GM23338 (cell line): ENCODE measurements around the gene NCR3LG1. TPM values are rescaled to one million over a fixed set of nuclear protein-coding genes. Genes with fewer than 3 reads are reported as not detected.

ENCODE experiments used
- ATAC-seq: fragments of 200-7000 bp; cut with Tn5 transposase; 3 replicates; pipeline ENCODE4 v1.9.1; 2020
- DNase-seq: peaks from one replicate; pipeline ENCODE4 v3.0.0-alpha.2; 2015; ENCODE audit warnings: low spot score
- H2AFZ ChIP-seq: fragments of 200-600 bp; sonication (generic); 2 replicates; pipeline ENCODE4 v1.8.0; 2016; ENCODE audit warnings: antibody characterized with exemption, mild to moderate bottlenecking, moderate library complexity
- H3F3A ChIP-seq: fragments of 200-600 bp; sonication (generic); replicated peaks from 2 replicates; pipeline ENCODE4 v1.8.0; 2017; ENCODE audit warnings: antibody characterized with exemption, mixed run types, low read depth
- H3K27ac ChIP-seq: fragments of 200-600 bp; sonication (generic); 2 replicates; pipeline ENCODE4 v1.6.1; 2016; ENCODE audit warnings: low read depth
- H3K27me3 ChIP-seq: fragments of 200-600 bp; sonication (generic); 2 replicates; pipeline ENCODE4 v1.8.0; 2016; ENCODE audit warnings: mild to moderate bottlenecking, mixed run types, moderate library complexity; ENCODE audit not compliant: insufficient read depth
- H3K36me3 ChIP-seq: fragments of 200-600 bp; sonication (generic); 2 replicates; pipeline ENCODE4 v1.8.0; 2016; ENCODE audit warnings: mild to moderate bottlenecking; ENCODE audit not compliant: insufficient read depth
- H3K4me1 ChIP-seq: fragments of 200-600 bp; sonication (generic); 2 replicates; pipeline ENCODE4 v1.8.0; 2016; ENCODE audit warnings: mild to moderate bottlenecking, moderate library complexity; ENCODE audit not compliant: insufficient read depth
- H3K4me2 ChIP-seq: fragments of 200-600 bp; sonication (generic); 2 replicates; pipeline ENCODE4 v1.7.1; 2017; ENCODE audit warnings: mixed run types
- H3K4me3 ChIP-seq: fragments of 200-600 bp; sonication (generic); 2 replicates; pipeline ENCODE4 v1.6.1; 2016; ENCODE audit warnings: mixed run types
- H3K79me2 ChIP-seq: fragments of 200-600 bp; sonication (generic); replicated peaks from 2 replicates; pipeline ENCODE4 v1.8.0; 2017; ENCODE audit warnings: mild to moderate bottlenecking; ENCODE audit not compliant: insufficient read depth
- H3K9me2 ChIP-seq: fragments of 200-600 bp; sonication (generic); 2 replicates; pipeline ENCODE4 v1.8.0; 2017; ENCODE audit not compliant: insufficient read depth
- H4K20me1 ChIP-seq: fragments of 200-600 bp; sonication (generic); replicated peaks from 2 replicates; pipeline ENCODE4 v1.8.0; 2017; ENCODE audit warnings: mild to moderate bottlenecking; ENCODE audit not compliant: insufficient read depth
- H3K27ac Mint-ChIP-seq: 2 replicates; pipeline ENCODE4 v1.8.0; 2020; ENCODE audit warnings: inconsistent platforms, mild to moderate bottlenecking, moderate library complexity, mixed read lengths
- H3K27me3 Mint-ChIP-seq: 3 replicates; pipeline ENCODE4 v1.8.0; 2022; ENCODE audit warnings: low read depth, mild to moderate bottlenecking, moderate library complexity, mixed read lengths, inconsistent platforms; ENCODE audit not compliant: insufficient read depth, poor library complexity
- H3K36me3 Mint-ChIP-seq: 3 replicates; pipeline ENCODE4 v1.8.0; 2021; ENCODE audit warnings: low read depth, mild to moderate bottlenecking, inconsistent platforms, moderate library complexity, mixed read lengths
- H3K4me1 Mint-ChIP-seq: 3 replicates; pipeline ENCODE4 v1.8.0; 2020; ENCODE audit warnings: mild to moderate bottlenecking, inconsistent platforms, mixed read lengths
- H3K4me3 Mint-ChIP-seq: 3 replicates; pipeline ENCODE4 v1.8.0; 2021; ENCODE audit warnings: moderate library complexity, mild to moderate bottlenecking, inconsistent platforms, mixed read lengths
- H3K9me3 Mint-ChIP-seq: 3 replicates; pipeline ENCODE4 v1.8.0; 2020; ENCODE audit warnings: moderate library complexity, mild to moderate bottlenecking, inconsistent platforms, mixed read lengths
- CREB1 ChIP-seq: fragments of 250-450 bp; sonication (Bioruptor Pico); IDR thresholded peaks from 2 replicates; pipeline ENCODE4 v1.5.0; 2020; ENCODE audit warnings: low read depth, mild to moderate bottlenecking, moderate library complexity
- EZH2 ChIP-seq: fragments of 200-600 bp; sonication (generic); IDR thresholded peaks from one replicate; pipeline ENCODE4 v1.8.0; 2017; ENCODE audit warnings: antibody characterized with exemption, mild to moderate bottlenecking, low read depth; ENCODE audit not compliant: unreplicated experiment
- EZH2phosphoT487 ChIP-seq: fragments of 200-600 bp; sonication (generic); IDR thresholded peaks from one replicate; pipeline ENCODE4 v1.8.1; 2018; ENCODE audit warnings: antibody characterized with exemption; ENCODE audit not compliant: unreplicated experiment
- JUNB ChIP-seq: IDR thresholded peaks from one replicate; pipeline ENCODE4 v1.6.1; 2016; ENCODE audit warnings: antibody characterized with exemption; ENCODE audit not compliant: unreplicated experiment
- REST ChIP-seq: IDR thresholded peaks from one replicate; pipeline ENCODE4 v1.6.1; 2018; ENCODE audit warnings: antibody characterized with exemption; ENCODE audit not compliant: unreplicated experiment
- ZNF462 ChIP-seq: fragments of 250-450 bp; sonication (Bioruptor Pico); IDR thresholded peaks from 2 replicates; pipeline ENCODE4 v1.5.0; 2020; ENCODE audit warnings: mild to moderate bottlenecking, moderate library complexity
- polyA plus RNA-seq: library from polyadenylated mRNA; unstranded; fragments of >200 nt; fragmentation: Nextera tagmentation; extraction: Ambion mirVana; gene quantifications from 2 replicates; pipeline ENCODE4 v1.2.1, GENCODE V29; 2016
- total RNA-seq: library from RNA; depleted of rRNA; stranded (reverse); fragments of >200 nt; shearing (Covaris generic); gene quantifications from 2 replicates; pipeline ENCODE4 v1.2.3, GENCODE V29; 2014

Gene NCR3LG1
- total and polyA plus RNA-seq, 2 experiments from 2014 or later: 0.15 to 1.9 TPM

GRCh38 chr11:17366495-17366894, 14.9 kb downstream of the NCR3LG1 start (continued):
- TF ChIP-seq ZNF462 (CRISPR knock-in tag): no peak

- Histone ChIP-seq H3K4me3 (no peak overlapping the region), H3K4me1 (no peaks in the 10 kb centered on the region), H3K27ac (no peak overlapping the region), H3K4me2 (no peak overlapping the region), H3K79me2 (no peaks in the 10 kb centered on the region), H3F3A (no peaks in the 10 kb centered on the region), H2AFZ (no peak overlapping the region), H3K27me3 (no peaks in the 10 kb centered on the region), H4K20me1 (no peaks in the 10 kb centered on the region), H3K9me2 (no peaks in the 10 kb centered on the region), H3K36me3 (peaks cover 9% of the 10 kb centered on the region; the same call in 1 of the 2 replicates)
- H3K4me1 Mint-ChIP-seq: no peaks in the 10 kb centered on the region
- no peak overlapping the region for H3K4me3 Mint-ChIP-seq
- no peak for DNase-seq
- ATAC-seq: no peak
- no peak overlapping the region for H3K27ac Mint-ChIP-seq
- H3K9me3 Mint-ChIP-seq: peaks cover 60% of the 10 kb centered on the region
- H3K36me3 Mint-ChIP-seq: peaks cover 57% of the 10 kb centered on the region
- TF ChIP-seq JUNB: no peak
- no peak for TF ChIP-seq CREB1 (CRISPR knock-in tag)
- no peak for TF ChIP-seq EZH2phosphoT487
- no peak for TF ChIP-seq EZH2
- TF ChIP-seq REST: no peak
- no peaks in the 10 kb centered on the region for H3K27me3 Mint-ChIP-seq
These were observed 17.0 kb downstream of the NCR3LG1 start for GRCh38 chr11:17368551-17368950.
